ENCODE results near the gene GMFB. TPM values are rescaled to one million over a fixed set of nuclear protein-coding genes. Genes with fewer than 3 reads are reported as not detected.

GMFB gene
- total and polyA plus RNA-seq, 2 experiments from 2014 or later = 56.5 to 88.3 TPM

DNA sequence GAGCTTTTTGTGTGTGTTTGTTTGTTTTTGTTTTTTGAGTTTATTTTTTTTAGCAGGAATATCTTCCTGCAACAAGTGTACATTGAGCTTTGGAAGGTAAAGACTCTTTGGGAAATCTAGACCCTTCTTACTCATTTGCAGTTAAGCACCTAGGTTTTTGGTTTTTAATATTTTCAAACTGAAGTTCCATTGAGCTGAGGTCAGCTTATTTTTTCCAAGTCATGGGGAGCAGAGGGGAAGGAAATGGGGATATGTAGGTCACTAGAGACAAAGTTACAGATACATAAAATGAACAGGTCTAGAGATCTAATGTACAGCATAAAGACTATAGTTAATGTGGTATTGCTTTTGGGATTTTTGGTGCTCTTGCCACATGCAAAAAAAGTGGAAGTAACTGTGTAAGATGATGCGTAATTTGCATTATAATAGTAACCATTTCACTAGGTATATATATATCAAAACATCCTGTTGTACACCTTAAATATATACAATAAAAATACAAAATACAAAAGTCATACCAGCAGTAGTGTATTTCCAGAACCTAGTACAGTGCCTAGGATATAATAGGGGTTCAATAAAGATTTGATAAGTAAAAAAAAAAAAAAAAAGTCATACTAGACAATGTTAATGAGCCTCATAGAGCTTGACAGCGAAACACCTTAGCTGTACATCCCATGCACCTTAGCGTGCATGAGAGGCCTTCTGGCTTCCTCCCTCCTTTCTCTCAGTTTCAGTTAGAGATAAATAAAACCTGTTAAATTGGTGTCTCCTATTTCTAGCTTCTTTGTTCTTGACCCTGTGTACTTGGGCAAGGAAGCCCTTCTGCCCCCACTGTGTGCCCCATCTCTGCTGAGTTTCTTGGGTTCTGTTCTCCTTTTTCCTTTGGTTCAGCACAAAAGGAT, 43.6 kb upstream of the GMFB start:
- Histone ChIP-seq H3K79me2 (replicated peaks; ENCODE audit: insufficient read depth) (no peaks in the 10 kb centered on the region), H3K4me3 (no peak overlapping the region), H3K4me1 (ENCODE audit: insufficient read depth) (peaks cover 22% of the 10 kb centered on the region), H2AFZ (no peak overlapping the region), H3K9me2 (ENCODE audit: insufficient read depth) (no peaks in the 10 kb centered on the region), H4K20me1 (replicated peaks; ENCODE audit: insufficient read depth) (no peaks in the 10 kb centered on the region), H3K27ac (ENCODE audit: low read depth) (peak overlapping the region; percentile 64), H3K4me2 (no peak overlapping the region), H3F3A (replicated peaks; ENCODE audit: low read depth) (no peaks in the 10 kb centered on the region), H3K27me3 (ENCODE audit: insufficient read depth) (no peaks in the 10 kb centered on the region), H3K36me3 (ENCODE audit: insufficient read depth) (no peaks in the 10 kb centered on the region)
- Mint-ChIP-seq H3K4me1 (peaks cover 22% of the 10 kb centered on the region), H3K27ac (peak overlapping the region; percentile 85), H3K27me3 (ENCODE audit: insufficient read depth, low read depth, poor library complexity) (no peaks in the 10 kb centered on the region), H3K9me3 (no peaks in the 10 kb centered on the region), H3K36me3 (ENCODE audit: low read depth) (peaks cover 2% of the 10 kb centered on the region; the same call in 2 of the 3 replicates), H3K4me3 (no peak overlapping the region)
- TF ChIP-seq, protein P1, sequence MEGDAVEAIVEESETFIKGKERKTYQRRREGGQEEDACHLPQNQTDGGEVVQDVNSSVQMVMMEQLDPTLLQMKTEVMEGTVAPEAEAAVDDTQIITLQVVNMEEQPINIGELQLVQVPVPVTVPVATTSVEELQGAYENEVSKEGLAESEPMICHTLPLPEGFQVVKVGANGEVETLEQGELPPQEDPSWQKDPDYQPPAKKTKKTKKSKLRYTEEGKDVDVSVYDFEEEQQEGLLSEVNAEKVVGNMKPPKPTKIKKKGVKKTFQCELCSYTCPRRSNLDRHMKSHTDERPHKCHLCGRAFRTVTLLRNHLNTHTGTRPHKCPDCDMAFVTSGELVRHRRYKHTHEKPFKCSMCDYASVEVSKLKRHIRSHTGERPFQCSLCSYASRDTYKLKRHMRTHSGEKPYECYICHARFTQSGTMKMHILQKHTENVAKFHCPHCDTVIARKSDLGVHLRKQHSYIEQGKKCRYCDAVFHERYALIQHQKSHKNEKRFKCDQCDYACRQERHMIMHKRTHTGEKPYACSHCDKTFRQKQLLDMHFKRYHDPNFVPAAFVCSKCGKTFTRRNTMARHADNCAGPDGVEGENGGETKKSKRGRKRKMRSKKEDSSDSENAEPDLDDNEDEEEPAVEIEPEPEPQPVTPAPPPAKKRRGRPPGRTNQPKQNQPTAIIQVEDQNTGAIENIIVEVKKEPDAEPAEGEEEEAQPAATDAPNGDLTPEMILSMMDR (conservative IDR thresholded peaks at IDR 0.05; ENCODE audit: low read depth in 2 of 2) = no peak
- TF ChIP-seq JUNB (IDR thresholded peaks at IDR 0.05; ENCODE audit: unreplicated experiment) (no peak), STAT1 (IDR thresholded peaks at IDR 0.05; ENCODE audit: unreplicated experiment) (no peak), ZNF114 (CRISPR knock-in tag; IDR thresholded peaks at IDR 0.05) (no peak), EZH2phosphoT487 (IDR thresholded peaks at IDR 0.05; ENCODE audit: unreplicated experiment) (no peak), NANOG (IDR thresholded peaks at IDR 0.05; ENCODE audit: borderline replicate concordance) (no peak), CREB1 (CRISPR knock-in tag; IDR thresholded peaks at IDR 0.05; ENCODE audit: low read depth) (no peak), ZNF331 (CRISPR knock-in tag; IDR thresholded peaks at IDR 0.05; ENCODE audit: low read depth) (no peak), POLR2AphosphoS5 (IDR thresholded peaks at IDR 0.05; ENCODE audit: low read depth) (no peak), EZH2 (IDR thresholded peaks at IDR 0.05; ENCODE audit: low read depth, unreplicated experiment) (no peak)
- TF ChIP-seq, protein P2, sequence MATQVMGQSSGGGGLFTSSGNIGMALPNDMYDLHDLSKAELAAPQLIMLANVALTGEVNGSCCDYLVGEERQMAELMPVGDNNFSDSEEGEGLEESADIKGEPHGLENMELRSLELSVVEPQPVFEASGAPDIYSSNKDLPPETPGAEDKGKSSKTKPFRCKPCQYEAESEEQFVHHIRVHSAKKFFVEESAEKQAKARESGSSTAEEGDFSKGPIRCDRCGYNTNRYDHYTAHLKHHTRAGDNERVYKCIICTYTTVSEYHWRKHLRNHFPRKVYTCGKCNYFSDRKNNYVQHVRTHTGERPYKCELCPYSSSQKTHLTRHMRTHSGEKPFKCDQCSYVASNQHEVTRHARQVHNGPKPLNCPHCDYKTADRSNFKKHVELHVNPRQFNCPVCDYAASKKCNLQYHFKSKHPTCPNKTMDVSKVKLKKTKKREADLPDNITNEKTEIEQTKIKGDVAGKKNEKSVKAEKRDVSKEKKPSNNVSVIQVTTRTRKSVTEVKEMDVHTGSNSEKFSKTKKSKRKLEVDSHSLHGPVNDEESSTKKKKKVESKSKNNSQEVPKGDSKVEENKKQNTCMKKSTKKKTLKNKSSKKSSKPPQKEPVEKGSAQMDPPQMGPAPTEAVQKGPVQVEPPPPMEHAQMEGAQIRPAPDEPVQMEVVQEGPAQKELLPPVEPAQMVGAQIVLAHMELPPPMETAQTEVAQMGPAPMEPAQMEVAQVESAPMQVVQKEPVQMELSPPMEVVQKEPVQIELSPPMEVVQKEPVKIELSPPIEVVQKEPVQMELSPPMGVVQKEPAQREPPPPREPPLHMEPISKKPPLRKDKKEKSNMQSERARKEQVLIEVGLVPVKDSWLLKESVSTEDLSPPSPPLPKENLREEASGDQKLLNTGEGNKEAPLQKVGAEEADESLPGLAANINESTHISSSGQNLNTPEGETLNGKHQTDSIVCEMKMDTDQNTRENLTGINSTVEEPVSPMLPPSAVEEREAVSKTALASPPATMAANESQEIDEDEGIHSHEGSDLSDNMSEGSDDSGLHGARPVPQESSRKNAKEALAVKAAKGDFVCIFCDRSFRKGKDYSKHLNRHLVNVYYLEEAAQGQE (IDR thresholded peaks at IDR 0.05; ENCODE audit: unreplicated experiment) = no peak
- TF ChIP-seq, protein P3, sequence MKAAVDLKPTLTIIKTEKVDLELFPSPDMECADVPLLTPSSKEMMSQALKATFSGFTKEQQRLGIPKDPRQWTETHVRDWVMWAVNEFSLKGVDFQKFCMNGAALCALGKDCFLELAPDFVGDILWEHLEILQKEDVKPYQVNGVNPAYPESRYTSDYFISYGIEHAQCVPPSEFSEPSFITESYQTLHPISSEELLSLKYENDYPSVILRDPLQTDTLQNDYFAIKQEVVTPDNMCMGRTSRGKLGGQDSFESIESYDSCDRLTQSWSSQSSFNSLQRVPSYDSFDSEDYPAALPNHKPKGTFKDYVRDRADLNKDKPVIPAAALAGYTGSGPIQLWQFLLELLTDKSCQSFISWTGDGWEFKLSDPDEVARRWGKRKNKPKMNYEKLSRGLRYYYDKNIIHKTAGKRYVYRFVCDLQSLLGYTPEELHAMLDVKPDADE (IDR thresholded peaks at IDR 0.05) = no peak
- TF ChIP-seq, protein P4, sequence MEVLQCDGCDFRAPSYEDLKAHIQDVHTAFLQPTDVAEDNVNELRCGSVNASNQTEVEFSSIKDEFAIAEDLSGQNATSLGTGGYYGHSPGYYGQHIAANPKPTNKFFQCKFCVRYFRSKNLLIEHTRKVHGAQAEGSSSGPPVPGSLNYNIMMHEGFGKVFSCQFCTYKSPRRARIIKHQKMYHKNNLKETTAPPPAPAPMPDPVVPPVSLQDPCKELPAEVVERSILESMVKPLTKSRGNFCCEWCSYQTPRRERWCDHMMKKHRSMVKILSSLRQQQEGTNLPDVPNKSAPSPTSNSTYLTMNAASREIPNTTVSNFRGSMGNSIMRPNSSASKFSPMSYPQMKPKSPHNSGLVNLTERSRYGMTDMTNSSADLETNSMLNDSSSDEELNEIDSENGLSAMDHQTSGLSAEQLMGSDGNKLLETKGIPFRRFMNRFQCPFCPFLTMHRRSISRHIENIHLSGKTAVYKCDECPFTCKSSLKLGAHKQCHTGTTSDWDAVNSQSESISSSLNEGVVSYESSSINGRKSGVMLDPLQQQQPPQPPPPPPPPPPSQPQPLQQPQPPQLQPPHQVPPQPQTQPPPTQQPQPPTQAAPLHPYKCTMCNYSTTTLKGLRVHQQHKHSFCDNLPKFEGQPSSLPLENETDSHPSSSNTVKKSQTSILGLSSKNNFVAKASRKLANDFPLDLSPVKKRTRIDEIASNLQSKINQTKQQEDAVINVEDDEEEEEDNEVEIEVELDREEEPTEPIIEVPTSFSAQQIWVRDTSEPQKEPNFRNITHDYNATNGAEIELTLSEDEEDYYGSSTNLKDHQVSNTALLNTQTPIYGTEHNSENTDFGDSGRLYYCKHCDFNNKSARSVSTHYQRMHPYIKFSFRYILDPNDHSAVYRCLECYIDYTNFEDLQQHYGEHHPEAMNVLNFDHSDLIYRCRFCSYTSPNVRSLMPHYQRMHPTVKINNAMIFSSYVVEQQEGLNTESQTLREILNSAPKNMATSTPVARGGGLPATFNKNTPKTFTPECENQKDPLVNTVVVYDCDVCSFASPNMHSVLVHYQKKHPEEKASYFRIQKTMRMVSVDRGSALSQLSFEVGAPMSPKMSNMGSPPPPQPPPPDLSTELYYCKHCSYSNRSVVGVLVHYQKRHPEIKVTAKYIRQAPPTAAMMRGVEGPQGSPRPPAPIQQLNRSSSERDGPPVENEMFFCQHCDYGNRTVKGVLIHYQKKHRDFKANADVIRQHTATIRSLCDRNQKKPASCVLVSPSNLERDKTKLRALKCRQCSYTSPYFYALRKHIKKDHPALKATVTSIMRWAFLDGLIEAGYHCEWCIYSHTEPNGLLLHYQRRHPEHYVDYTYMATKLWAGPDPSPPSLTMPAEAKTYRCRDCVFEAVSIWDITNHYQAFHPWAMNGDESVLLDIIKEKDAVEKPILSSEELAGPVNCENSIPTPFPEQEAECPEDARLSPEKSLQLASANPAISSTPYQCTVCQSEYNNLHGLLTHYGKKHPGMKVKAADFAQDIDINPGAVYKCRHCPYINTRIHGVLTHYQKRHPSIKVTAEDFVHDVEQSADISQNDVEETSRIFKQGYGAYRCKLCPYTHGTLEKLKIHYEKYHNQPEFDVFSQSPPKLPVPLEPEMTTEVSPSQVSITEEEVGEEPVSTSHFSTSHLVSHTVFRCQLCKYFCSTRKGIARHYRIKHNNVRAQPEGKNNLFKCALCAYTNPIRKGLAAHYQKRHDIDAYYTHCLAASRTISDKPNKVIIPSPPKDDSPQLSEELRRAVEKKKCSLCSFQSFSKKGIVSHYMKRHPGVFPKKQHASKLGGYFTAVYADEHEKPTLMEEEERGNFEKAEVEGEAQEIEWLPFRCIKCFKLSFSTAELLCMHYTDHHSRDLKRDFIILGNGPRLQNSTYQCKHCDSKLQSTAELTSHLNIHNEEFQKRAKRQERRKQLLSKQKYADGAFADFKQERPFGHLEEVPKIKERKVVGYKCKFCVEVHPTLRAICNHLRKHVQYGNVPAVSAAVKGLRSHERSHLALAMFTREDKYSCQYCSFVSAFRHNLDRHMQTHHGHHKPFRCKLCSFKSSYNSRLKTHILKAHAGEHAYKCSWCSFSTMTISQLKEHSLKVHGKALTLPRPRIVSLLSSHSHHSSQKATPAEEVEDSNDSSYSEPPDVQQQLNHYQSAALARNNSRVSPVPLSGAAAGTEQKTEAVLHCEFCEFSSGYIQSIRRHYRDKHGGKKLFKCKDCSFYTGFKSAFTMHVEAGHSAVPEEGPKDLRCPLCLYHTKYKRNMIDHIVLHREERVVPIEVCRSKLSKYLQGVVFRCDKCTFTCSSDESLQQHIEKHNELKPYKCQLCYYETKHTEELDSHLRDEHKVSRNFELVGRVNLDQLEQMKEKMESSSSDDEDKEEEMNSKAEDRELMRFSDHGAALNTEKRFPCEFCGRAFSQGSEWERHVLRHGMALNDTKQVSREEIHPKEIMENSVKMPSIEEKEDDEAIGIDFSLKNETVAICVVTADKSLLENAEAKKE (CRISPR knock-in tag; IDR thresholded peaks at IDR 0.05) = no peak
- ATAC-seq = no peak
- no peak for DNase-seq (ENCODE audit: low spot score)

Data from GM23338 (cell line).